H1 (cell line): Measurements from ENCODE around the gene YAP1. TPM values are rescaled to one million over a fixed set of nuclear protein-coding genes. Genes with fewer than 3 reads are reported as not detected.

Experiments
- BRCA1 ChIP-seq: IDR thresholded peaks from 2 replicates; pipeline ENCODE4 v1.6.1; 2012; ENCODE audit warnings: low read depth, low read length, improper control_type of control experiment
- CBX8 ChIP-seq: fragments of 300-800, 300-1000 bp; sonication (generic); IDR thresholded peaks from 2 replicates; pipeline ENCODE4 v1.7.1; 2016; ENCODE audit warnings: low read depth, low read length, borderline replicate concordance
- EP300 ChIP-seq, 2 experiments: IDR thresholded peaks; 1 replicate in 1 of 2; 2 replicates in 1 of 2; pipeline ENCODE4 v1.6.1; 2011 to 2012; ENCODE audit warnings: low read depth in 2 of 2, low read length in 2 of 2, mild to moderate bottlenecking in 2 of 2, borderline replicate concordance in 1 of 2, inconsistent platforms in 1 of 2, moderate library complexity in 1 of 2
- KDM1A ChIP-seq: fragments of 200-600, 300-600 bp; sonication (generic); IDR thresholded peaks from 2 replicates; pipeline ENCODE4 v1.7.1; 2016; ENCODE audit warnings: mild to moderate bottlenecking, low read length, borderline replicate concordance
- KDM4A ChIP-seq: IDR thresholded peaks from one replicate; pipeline ENCODE4 v1.7.1; 2012; ENCODE audit warnings: low read depth, mild to moderate bottlenecking, moderate library complexity, low read length, inconsistent platforms; ENCODE audit not compliant: severe bottlenecking
- MAFK ChIP-seq: IDR thresholded peaks from 2 replicates; pipeline ENCODE4 v1.6.1; 2012; ENCODE audit warnings: low read depth, mild to moderate bottlenecking, improper control_type of control experiment, low read length
- polyA plus RNA-seq, 7 experiments: library from polyadenylated mRNA; depleted of rRNA in 3 of 7; stranded (reverse) in 5 of 7; unstranded in 2 of 7; fragments of >200 nt in 5 of 7; fragments of 200-250 nt in 2 of 7; gene quantifications; 1 replicate in 5 of 7; 2 replicates in 1 of 7; 4 replicates in 1 of 7; pipeline versions ENCODE4 v1.2.1 to v1.2.3, GENCODE V29; 2011 to 2013; ENCODE audit warnings: missing spikeins in 2 of 7, mixed read lengths in 2 of 7
- total RNA-seq: library from RNA; stranded (reverse); fragmentation: NEBNext Ultra II Directional; extraction: Animal tissue kit (Norgen Biotek cat#: 25700); gene quantifications from 2 replicates; pipeline ENCODE4 v1.2.1, GENCODE V29; 2021
- TF ChIP-seq, protein P1 (sequence below): IDR thresholded peaks from 2 replicates; pipeline ENCODE4 v1.6.1; 2011; ENCODE audit warnings: low read depth, mild to moderate bottlenecking, low read length; ENCODE audit not compliant: insufficient read depth

The YAP1 gene
- total and polyA plus RNA-seq, 2 of the 8 experiments (the other 6 are each of a cell fraction or from before 2014, with no cell fraction given) = 62.0 to 108 TPM

DNA sequence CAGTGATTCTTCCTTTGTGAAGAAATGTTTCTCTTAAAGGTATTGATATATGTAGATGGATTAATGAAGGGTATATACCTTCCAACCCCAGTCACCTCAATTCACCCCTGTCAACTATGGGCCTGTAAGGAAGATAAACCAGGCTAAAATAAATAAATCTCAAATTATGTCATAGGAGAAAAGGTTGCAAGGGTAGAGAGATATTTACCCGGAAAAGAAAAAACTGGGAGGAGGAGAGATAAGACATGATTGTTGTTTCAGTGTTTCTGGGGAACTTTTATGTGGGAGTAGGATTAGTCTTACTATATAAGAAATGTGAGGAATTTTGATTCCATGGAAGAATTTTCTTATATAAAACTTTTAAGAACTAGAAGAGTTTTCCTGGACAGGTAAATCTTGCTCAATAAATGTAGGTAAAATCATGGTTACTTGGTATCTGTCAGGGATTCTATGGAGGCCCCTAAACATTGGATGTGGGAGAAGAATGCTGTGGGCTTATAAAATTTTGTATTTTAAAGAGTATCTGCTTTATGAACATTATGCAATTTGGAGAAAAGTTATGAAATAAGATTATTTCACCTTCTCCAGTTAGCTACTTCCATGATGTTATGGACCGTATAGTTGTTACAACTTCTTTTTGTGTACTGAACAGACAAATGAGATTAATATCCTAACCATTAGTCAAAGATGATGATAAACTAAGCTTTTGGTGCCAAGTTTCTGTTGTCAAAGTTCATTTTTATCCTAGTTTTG lies 6.4 kb downstream of the YAP1 start (continued):
- TF ChIP-seq KDM1A (no peak), BRCA1 (no peak), CBX8 (no peak), EP300 (IDR thresholded peaks at IDR 0.05; ENCODE audit: borderline replicate concordance in 1 of 2, low read depth in 2 of 2, low read length in 2 of 2) (no peak), KDM4A (no peak), MAFK (no peak)
- TF ChIP-seq, protein P1, sequence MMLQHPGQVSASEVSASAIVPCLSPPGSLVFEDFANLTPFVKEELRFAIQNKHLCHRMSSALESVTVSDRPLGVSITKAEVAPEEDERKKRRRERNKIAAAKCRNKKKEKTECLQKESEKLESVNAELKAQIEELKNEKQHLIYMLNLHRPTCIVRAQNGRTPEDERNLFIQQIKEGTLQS = no peak
